ENCODE data around the gene RPL7A. TPM values are rescaled to one million over a fixed set of nuclear protein-coding genes. Genes with fewer than 3 reads are reported as not detected.
"Not testable (repeated sequence)": the region's sequence is repeated elsewhere in the genome, so short reads cannot be mapped to it uniquely, and the experiment has no call there.

Gene RPL7A
- total RNA-seq, 1 experiment from 2014 or later = 904 TPM

DNA sequence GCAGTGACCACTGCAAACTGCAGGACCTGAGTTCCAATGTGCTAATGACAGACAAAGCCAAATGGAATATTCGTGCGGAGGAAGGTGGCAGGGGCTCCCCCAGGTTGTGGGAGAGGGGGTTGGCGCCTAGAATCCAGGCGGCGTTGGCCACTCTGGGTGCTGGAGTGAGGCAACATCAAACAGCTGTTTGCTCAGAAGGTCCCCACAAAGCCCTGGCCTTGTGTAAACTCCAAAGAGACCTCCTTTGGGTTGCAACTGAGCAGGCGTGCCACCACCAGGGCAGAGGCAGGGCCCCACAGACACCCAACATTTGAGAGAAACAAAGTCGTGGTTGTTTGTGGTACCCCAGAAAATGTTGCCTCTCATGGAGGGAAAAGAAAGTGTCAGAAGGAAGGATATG lies 42.7 kb downstream of the RPL7A start:
- no TSS peak for BruUV-seq (replicated peaks)
- CTCF ChIA-PET = no interaction called here
- H3K4me1 Mint-ChIP-seq (ENCODE audit: low read depth, unreplicated experiment) = no peaks in the 10 kb centered on the region
- H3K4me3 Mint-ChIP-seq (ENCODE audit: low read depth, unreplicated experiment) = no peak overlapping the region
- DNase-seq = no peak
- no peaks in the 10 kb centered on the region for H3K9me3 Mint-ChIP-seq (ENCODE audit: low read depth, unreplicated experiment)
- H3K27ac Mint-ChIP-seq (ENCODE audit: unreplicated experiment) = no peak overlapping the region
- peaks cover 48% of the 10 kb centered on the region for H3K27me3 Mint-ChIP-seq (ENCODE audit: unreplicated experiment)
- intact Hi-C loops (cut with micrococcal nuclease; ENCODE audit: unreplicated experiment) = no loop called here
- H3K36me3 Mint-ChIP-seq (ENCODE audit: insufficient read depth, unreplicated experiment) = no peaks in the 10 kb centered on the region
- TF ChIP-seq, protein P1, sequence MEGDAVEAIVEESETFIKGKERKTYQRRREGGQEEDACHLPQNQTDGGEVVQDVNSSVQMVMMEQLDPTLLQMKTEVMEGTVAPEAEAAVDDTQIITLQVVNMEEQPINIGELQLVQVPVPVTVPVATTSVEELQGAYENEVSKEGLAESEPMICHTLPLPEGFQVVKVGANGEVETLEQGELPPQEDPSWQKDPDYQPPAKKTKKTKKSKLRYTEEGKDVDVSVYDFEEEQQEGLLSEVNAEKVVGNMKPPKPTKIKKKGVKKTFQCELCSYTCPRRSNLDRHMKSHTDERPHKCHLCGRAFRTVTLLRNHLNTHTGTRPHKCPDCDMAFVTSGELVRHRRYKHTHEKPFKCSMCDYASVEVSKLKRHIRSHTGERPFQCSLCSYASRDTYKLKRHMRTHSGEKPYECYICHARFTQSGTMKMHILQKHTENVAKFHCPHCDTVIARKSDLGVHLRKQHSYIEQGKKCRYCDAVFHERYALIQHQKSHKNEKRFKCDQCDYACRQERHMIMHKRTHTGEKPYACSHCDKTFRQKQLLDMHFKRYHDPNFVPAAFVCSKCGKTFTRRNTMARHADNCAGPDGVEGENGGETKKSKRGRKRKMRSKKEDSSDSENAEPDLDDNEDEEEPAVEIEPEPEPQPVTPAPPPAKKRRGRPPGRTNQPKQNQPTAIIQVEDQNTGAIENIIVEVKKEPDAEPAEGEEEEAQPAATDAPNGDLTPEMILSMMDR (IDR thresholded peaks at IDR 0.05; ENCODE audit: unreplicated experiment) = no peak

GRCh38 chr9:133391449-133391848 lies 43.4 kb downstream of the RPL7A start:
- H3K36me3 Mint-ChIP-seq (ENCODE audit: insufficient read depth, unreplicated experiment); BruUV-seq (replicated peaks); H3K27ac Mint-ChIP-seq (ENCODE audit: unreplicated experiment); H3K9me3 Mint-ChIP-seq (ENCODE audit: low read depth, unreplicated experiment); DNase-seq; intact Hi-C loops (cut with micrococcal nuclease; ENCODE audit: unreplicated experiment); H3K4me3 Mint-ChIP-seq (ENCODE audit: low read depth, unreplicated experiment); H3K4me1 Mint-ChIP-seq (ENCODE audit: low read depth, unreplicated experiment); CTCF ChIA-PET: not testable (repeated sequence)
- peaks cover 51% of the 10 kb centered on the region for H3K27me3 Mint-ChIP-seq (ENCODE audit: unreplicated experiment)

- H3K9me3 Mint-ChIP-seq (ENCODE audit: low read depth, unreplicated experiment); CTCF ChIA-PET; H3K27ac Mint-ChIP-seq (ENCODE audit: unreplicated experiment); intact Hi-C loops (cut with micrococcal nuclease; ENCODE audit: unreplicated experiment); DNase-seq; H3K4me1 Mint-ChIP-seq (ENCODE audit: low read depth, unreplicated experiment); H3K36me3 Mint-ChIP-seq (ENCODE audit: insufficient read depth, unreplicated experiment); H3K4me3 Mint-ChIP-seq (ENCODE audit: low read depth, unreplicated experiment); BruUV-seq (replicated peaks): not testable (repeated sequence)
- H3K27me3 Mint-ChIP-seq (ENCODE audit: unreplicated experiment) = peaks cover 57% of the 10 kb centered on the region
Measured at GRCh38 chr9:133392308-133392707, 44.3 kb downstream of the RPL7A start.

- H3K36me3 Mint-ChIP-seq (ENCODE audit: insufficient read depth, unreplicated experiment) = no peaks in the 10 kb centered on the region
- H3K4me3 Mint-ChIP-seq (ENCODE audit: low read depth, unreplicated experiment) = no peak overlapping the region
- H3K27ac Mint-ChIP-seq (ENCODE audit: unreplicated experiment) = no peak overlapping the region
- H3K4me1 Mint-ChIP-seq (ENCODE audit: low read depth, unreplicated experiment) = no peaks in the 10 kb centered on the region
- intact Hi-C loops (cut with micrococcal nuclease; ENCODE audit: unreplicated experiment) = no loop called here
- BruUV-seq (replicated peaks) = no TSS peak
- TF ChIP-seq, protein P1 (IDR thresholded peaks at IDR 0.05; ENCODE audit: unreplicated experiment) = no peak
- no peak for DNase-seq
- CTCF ChIA-PET = no interaction called here
- no peaks in the 10 kb centered on the region for H3K9me3 Mint-ChIP-seq (ENCODE audit: low read depth, unreplicated experiment)
- H3K27me3 Mint-ChIP-seq (ENCODE audit: unreplicated experiment) = peaks cover 64% of the 10 kb centered on the region
Measured at GRCh38 chr9:133393399-133393798, 45.4 kb downstream of the RPL7A start.

DNA sequence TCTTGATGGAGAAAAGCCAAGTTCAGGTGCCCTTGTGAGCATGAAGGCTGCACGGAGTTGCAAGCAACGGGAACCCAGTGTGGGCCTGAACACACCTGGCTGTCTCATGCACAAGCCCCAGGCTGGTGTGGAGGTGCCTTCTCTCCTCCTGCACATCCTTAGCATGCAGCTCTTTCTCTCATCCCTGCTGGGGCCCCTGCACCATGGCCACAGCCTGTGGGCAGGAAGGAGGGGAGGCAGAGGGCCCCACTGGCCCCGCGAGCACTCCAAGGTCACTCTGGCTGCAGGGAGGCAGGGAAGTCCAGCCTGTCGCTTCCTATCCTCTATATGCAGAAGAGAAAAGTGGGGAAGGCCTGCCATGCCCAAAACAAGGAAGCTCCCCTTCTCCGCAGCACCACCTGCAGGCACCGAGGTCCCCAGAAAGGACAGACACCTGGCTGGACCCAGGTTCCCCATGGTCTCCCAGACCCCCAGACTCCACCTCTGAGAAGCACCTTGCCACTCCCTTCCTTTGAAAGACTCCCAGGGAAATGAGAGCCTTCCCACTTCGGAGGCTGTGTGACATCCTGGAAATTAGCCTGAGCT lies 46.8 kb downstream of the RPL7A start:
- Mint-ChIP-seq H3K27ac (ENCODE audit: unreplicated experiment) (no peak overlapping the region), H3K9me3 (ENCODE audit: low read depth, unreplicated experiment) (no peaks in the 10 kb centered on the region), H3K27me3 (ENCODE audit: unreplicated experiment) (peaks cover 56% of the 10 kb centered on the region), H3K4me1 (ENCODE audit: low read depth, unreplicated experiment) (no peaks in the 10 kb centered on the region), H3K4me3 (ENCODE audit: low read depth, unreplicated experiment) (no peak overlapping the region), H3K36me3 (ENCODE audit: insufficient read depth, unreplicated experiment) (no peaks in the 10 kb centered on the region)
- CTCF ChIA-PET = no interaction called here
- no peak for DNase-seq
- TF ChIP-seq, protein P1 (IDR thresholded peaks at IDR 0.05; ENCODE audit: unreplicated experiment) = no peak
- intact Hi-C loops (cut with micrococcal nuclease; ENCODE audit: unreplicated experiment) = no loop called here
- BruUV-seq (replicated peaks) = no TSS peak

Data from Calu3 (cell line).